GM12872 (cell line): ENCODE measurements around the gene GPC3.

ENCODE experiments used
- CTCF ChIP-seq: IDR thresholded peaks from 3 replicates; pipeline ENCODE4 v1.5.1; 2011; ENCODE audit warnings: low read depth, mild to moderate bottlenecking, low read length, moderate library complexity; ENCODE audit not compliant: insufficient read depth

Gene GPC3

DNA sequence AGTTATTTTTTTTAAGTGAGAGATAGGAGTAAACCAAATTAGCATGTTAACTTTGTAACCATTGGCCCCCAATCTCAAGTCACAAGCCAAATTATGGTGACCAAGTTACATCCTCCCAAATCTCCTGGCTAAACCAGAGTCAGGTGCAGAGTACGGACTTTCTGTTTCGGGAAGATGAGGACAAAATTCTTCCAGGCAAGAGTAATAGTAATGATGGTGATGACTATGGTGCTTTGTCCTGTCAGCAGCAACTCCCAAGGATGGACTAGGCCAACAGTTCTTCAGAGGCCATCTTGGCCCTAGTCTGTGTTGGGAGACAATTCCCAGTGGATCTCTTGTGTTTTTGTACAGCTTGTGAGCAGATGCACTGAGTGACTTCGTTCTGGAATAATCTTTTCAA, 148.8 kb downstream of the GPC3 start:
- TF ChIP-seq CTCF: no peak

DNA sequence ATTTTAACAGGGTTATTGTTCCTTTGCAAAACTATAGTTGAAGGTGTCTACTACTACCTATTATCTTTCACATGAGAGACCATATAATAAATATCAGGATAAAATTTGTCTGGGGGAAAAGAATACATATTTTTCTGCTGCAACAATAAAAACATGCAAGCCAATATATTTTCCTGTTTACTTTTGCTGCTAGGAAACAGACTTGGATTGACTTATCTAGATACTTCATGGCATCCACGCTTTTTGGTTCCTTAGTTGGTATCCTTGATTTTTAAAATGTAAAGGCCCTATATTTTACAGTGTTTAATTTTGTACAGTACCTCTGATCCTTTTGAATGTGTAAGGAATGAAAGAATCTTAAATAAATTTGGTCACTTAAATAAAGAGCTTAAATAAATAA, 150.6 kb downstream of the GPC3 start:
- TF ChIP-seq CTCF: no peak

DNA sequence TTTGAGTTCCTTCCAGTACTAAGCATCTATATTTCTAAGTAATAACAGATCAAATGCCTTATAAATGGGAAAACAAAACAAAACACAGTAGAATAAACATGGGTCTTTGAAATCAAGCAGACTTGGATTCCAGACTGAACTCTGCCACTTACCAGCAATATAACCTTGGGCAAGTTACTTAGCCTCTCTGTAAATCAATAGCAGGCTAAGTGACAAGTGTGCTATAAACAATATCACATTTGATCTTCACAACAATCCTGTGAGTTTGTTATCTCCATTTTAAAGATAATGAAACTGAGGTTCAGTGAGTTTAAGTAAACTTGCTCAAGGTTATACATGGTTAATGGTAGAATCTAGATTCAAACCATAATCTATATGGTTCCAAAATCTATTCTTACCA, 165.8 kb downstream of the GPC3 start:
- TF ChIP-seq CTCF: no peak

- no peak for TF ChIP-seq CTCF
Measured at GRCh38 chrX:133818019-133818418, 167.4 kb downstream of the GPC3 start.

GRCh38 chrX:133815496-133815895, 169.9 kb downstream of the GPC3 start:
- no peak for TF ChIP-seq CTCF

DNA sequence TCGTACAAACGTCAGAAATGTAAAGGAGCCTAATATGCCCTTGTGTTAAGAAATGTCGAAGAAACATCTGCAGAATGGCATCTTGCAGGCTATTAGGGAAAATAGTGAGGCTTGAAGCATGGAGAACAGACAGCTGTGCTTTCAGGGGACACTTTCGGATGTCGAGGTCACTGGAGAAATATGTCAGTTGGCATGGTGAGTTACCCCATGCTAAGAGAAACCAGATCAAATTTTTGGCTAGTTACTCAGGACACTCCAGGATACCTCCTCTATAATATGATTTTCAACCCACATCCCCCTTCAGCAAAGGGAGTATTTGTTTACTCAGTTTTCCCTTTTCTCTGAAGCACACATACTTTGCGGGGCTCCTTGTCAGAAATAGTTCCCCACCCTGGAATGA, 171.4 kb downstream of the GPC3 start:
- TF ChIP-seq CTCF: no peak

DNA sequence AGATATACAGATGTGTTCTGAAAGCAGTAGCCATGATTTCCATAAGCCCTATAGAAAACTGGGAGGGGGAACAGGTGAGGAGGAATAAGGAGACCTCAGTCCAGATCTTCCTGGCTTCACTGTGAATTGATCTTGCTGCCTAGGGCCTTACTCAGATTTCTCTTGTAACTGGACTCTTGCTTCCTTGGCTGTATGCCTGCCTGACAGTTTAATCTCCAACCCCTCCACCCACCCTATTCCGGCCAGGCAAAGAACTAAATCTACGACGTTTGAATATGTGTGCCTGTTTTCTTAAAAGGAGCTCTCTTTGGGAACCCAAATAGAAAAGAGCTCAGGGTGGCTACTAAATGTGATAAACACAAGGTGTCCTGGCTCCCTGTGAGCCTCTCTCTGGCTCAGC, 173.0 kb downstream of the GPC3 start:
- TF ChIP-seq CTCF: no peak

DNA sequence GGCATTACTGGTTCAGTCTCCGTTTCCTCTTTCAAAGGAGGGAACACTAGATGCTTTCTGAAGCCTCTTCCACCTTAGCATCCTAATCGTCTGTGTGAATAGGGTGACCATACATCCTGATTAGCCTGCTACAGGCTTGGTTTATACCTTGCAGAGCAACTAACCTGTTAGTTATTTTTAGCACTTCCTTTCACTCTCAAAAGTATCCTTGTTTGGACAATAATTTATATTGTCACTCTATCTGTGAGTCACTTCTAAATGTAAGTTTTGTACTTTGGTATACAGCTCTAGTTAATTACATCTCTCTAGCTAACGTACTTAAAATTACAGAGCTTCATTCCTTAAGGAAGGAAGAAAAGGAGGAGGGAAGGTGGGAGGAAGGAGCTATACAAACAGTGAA, 174.5 kb downstream of the GPC3 start:
- TF ChIP-seq CTCF: no peak
